ENCODE measurements around the gene PCLAF. TPM values are rescaled to one million over a fixed set of nuclear protein-coding genes. Genes with fewer than 3 reads are reported as not detected.
A peak's percentile ranks its signal among the peaks of the same experiment; 100 is the strongest.
"Not testable (repeated sequence)": the region's sequence is repeated elsewhere in the genome, so short reads cannot be mapped to it uniquely, and the experiment has no call there.

The PCLAF gene
- total RNA-seq, 1 experiment from 2014 or later: 46.4 TPM

- Histone ChIP-seq H3K36me3 (replicated peaks; ENCODE audit: control insufficient read depth, insufficient read depth, low read length) (no peaks in the 10 kb centered on the region; the same call in 1 of the 2 replicates), H3K27me3 (ENCODE audit: control insufficient read depth, insufficient read depth, low read length) (no peaks in the 10 kb centered on the region), H3K4me3 (ENCODE audit: insufficient read depth, low read depth, low read length) (no peak overlapping the region)
- no peak for DNase-seq
Measured at GRCh38 chr15:64348455-64348854, 32.8 kb downstream of the PCLAF start.

GRCh38 chr15:64346242-64346641 is 35.0 kb downstream of the PCLAF start:
- H3K4me3 ChIP-seq (ENCODE audit: insufficient read depth, low read depth, low read length); DNase-seq; H3K36me3 ChIP-seq (replicated peaks; ENCODE audit: control insufficient read depth, insufficient read depth, low read length); H3K27me3 ChIP-seq (ENCODE audit: control insufficient read depth, insufficient read depth, low read length): not testable (repeated sequence)

- Histone ChIP-seq H3K36me3 (replicated peaks; ENCODE audit: control insufficient read depth, insufficient read depth, low read length) (no peaks in the 10 kb centered on the region; the same call in 1 of the 2 replicates), H3K27me3 (ENCODE audit: control insufficient read depth, insufficient read depth, low read length) (no peaks in the 10 kb centered on the region), H3K4me3 (ENCODE audit: insufficient read depth, low read depth, low read length) (no peak overlapping the region)
- no peak for DNase-seq
Measured at GRCh38 chr15:64344651-64345294, 36.5 kb downstream of the PCLAF start.

- H3K27me3 ChIP-seq (ENCODE audit: control insufficient read depth, insufficient read depth, low read length): no peaks in the 10 kb centered on the region
- no peak overlapping the region for H3K4me3 ChIP-seq (ENCODE audit: insufficient read depth, low read depth, low read length)
- no peaks in the 10 kb centered on the region; the same call in 1 of the 2 replicates for H3K36me3 ChIP-seq (replicated peaks; ENCODE audit: control insufficient read depth, insufficient read depth, low read length)
- no peak for DNase-seq
Measured at GRCh38 chr15:64343841-64344240, 37.4 kb downstream of the PCLAF start.

- Histone ChIP-seq H3K4me3 (ENCODE audit: insufficient read depth, low read depth, low read length) (no peak overlapping the region), H3K36me3 (replicated peaks; ENCODE audit: control insufficient read depth, insufficient read depth, low read length) (no peaks in the 10 kb centered on the region; the same call in 1 of the 2 replicates), H3K27me3 (ENCODE audit: control insufficient read depth, insufficient read depth, low read length) (no peaks in the 10 kb centered on the region)
- no peak for DNase-seq
Measured at GRCh38 chr15:64343222-64343621, 38.0 kb downstream of the PCLAF start.

GRCh38 chr15:64341961-64342360 is 39.3 kb downstream of the PCLAF start:
- no peak for DNase-seq
- H3K4me3 ChIP-seq (ENCODE audit: insufficient read depth, low read depth, low read length): no peak overlapping the region
- no peaks in the 10 kb centered on the region for H3K36me3 ChIP-seq (replicated peaks; ENCODE audit: control insufficient read depth, insufficient read depth, low read length)
- no peaks in the 10 kb centered on the region for H3K27me3 ChIP-seq (ENCODE audit: control insufficient read depth, insufficient read depth, low read length)

- DNase-seq: no peak
- H3K36me3 ChIP-seq (replicated peaks; ENCODE audit: control insufficient read depth, insufficient read depth, low read length): no peaks in the 10 kb centered on the region
- H3K4me3 ChIP-seq (ENCODE audit: insufficient read depth, low read depth, low read length): no peak overlapping the region
- H3K27me3 ChIP-seq (ENCODE audit: control insufficient read depth, insufficient read depth, low read length): no peaks in the 10 kb centered on the region
Measured at GRCh38 chr15:64340355-64340754, 40.9 kb downstream of the PCLAF start.

- Histone ChIP-seq H3K4me3 (ENCODE audit: insufficient read depth, low read depth, low read length) (no peak overlapping the region), H3K27me3 (ENCODE audit: control insufficient read depth, insufficient read depth, low read length) (no peaks in the 10 kb centered on the region), H3K36me3 (replicated peaks; ENCODE audit: control insufficient read depth, insufficient read depth, low read length) (no peaks in the 10 kb centered on the region)
- DNase-seq: no peak
Measured at GRCh38 chr15:64337761-64338160, 43.5 kb downstream of the PCLAF start.

- Histone ChIP-seq H3K4me3 (ENCODE audit: insufficient read depth, low read depth, low read length) (no peak overlapping the region), H3K36me3 (replicated peaks; ENCODE audit: control insufficient read depth, insufficient read depth, low read length) (no peaks in the 10 kb centered on the region), H3K27me3 (ENCODE audit: control insufficient read depth, insufficient read depth, low read length) (no peaks in the 10 kb centered on the region)
- DNase-seq: no peak
Measured at GRCh38 chr15:64333986-64334929, 47.0 kb downstream of the PCLAF start.

GRCh38 chr15:64333516-64333915 is 47.7 kb downstream of the PCLAF start:
- Histone ChIP-seq H3K36me3 (replicated peaks; ENCODE audit: control insufficient read depth, insufficient read depth, low read length) (no peaks in the 10 kb centered on the region), H3K27me3 (ENCODE audit: control insufficient read depth, insufficient read depth, low read length) (no peaks in the 10 kb centered on the region), H3K4me3 (ENCODE audit: insufficient read depth, low read depth, low read length) (no peak overlapping the region)
- DNase-seq: no peak

- not testable (repeated sequence) for DNase-seq; H3K4me3 ChIP-seq (ENCODE audit: insufficient read depth, low read depth, low read length); H3K36me3 ChIP-seq (replicated peaks; ENCODE audit: control insufficient read depth, insufficient read depth, low read length); H3K27me3 ChIP-seq (ENCODE audit: control insufficient read depth, insufficient read depth, low read length)
Measured at GRCh38 chr15:64331668-64332067, 49.6 kb downstream of the PCLAF start.

- DNase-seq; H3K36me3 ChIP-seq (replicated peaks; ENCODE audit: control insufficient read depth, insufficient read depth, low read length); H3K27me3 ChIP-seq (ENCODE audit: control insufficient read depth, insufficient read depth, low read length); H3K4me3 ChIP-seq (ENCODE audit: insufficient read depth, low read depth, low read length): not testable (repeated sequence)
Measured at GRCh38 chr15:64326975-64327374, 54.3 kb downstream of the PCLAF start.

- not testable (repeated sequence) for DNase-seq
Measured at GRCh38 chr15:64326458-64326857, 54.8 kb downstream of the PCLAF start.

GRCh38 chr15:64324165-64324877 is 56.9 kb downstream of the PCLAF start:
- Histone ChIP-seq H3K36me3 (replicated peaks; ENCODE audit: control insufficient read depth, insufficient read depth, low read length) (no peaks in the 10 kb centered on the region), H3K27me3 (ENCODE audit: control insufficient read depth, insufficient read depth, low read length) (no peaks in the 10 kb centered on the region)

More at GRCh38 chr15:64326458-64326857, 54.8 kb downstream of the PCLAF start:
- H3K36me3 ChIP-seq (replicated peaks; ENCODE audit: control insufficient read depth, insufficient read depth, low read length); H3K27me3 ChIP-seq (ENCODE audit: control insufficient read depth, insufficient read depth, low read length): not testable (repeated sequence)
- peak overlapping the region; percentile 29 for H3K4me3 ChIP-seq (ENCODE audit: insufficient read depth, low read depth, low read length)

More at GRCh38 chr15:64324165-64324877, 56.9 kb downstream of the PCLAF start:
- no peak for DNase-seq
- H3K4me3 ChIP-seq (ENCODE audit: insufficient read depth, low read depth, low read length): no peak overlapping the region

All from H7 (cell line).